ENCODE results near the gene TRMT1L. TPM values are rescaled to one million over a fixed set of nuclear protein-coding genes. Genes with fewer than 3 reads are reported as not detected.

The TRMT1L gene
- total RNA-seq, 4 donors from 2014 or later: 16.0 to 47.3 (median 21.5) TPM

DNA sequence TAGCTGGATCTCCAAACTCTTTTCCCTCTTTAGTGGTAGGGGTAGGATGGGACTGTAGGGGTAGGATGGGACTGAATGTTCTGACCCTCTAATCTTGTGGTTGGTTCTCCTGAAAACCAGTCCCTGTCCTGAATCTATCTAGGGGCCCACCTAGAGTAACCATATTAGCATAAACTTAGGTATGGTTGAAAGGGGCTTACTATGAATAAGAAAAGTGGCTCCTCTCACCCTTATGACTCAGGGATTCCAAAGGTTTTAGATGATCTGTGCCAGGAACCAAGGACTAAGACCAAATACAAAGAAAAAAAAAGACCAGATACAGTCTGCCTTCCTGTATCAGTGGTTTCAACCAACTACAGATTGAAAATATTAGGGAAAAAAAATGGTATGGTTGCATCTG lies 82.4 kb downstream of the TRMT1L start:
- no peak for ATAC-seq
- Histone ChIP-seq H3K4me1 (no peaks in the 10 kb centered on the region), H3K36me3 (no peaks in the 10 kb centered on the region), H3K4me3 (no peak overlapping the region), H3K27me3 (no peaks in the 10 kb centered on the region), H3K9me3 (no peaks in the 10 kb centered on the region), H3K27ac (no peak overlapping the region)
- TF ChIP-seq CTCF (IDR thresholded peaks at IDR 0.05) (no peak), POLR2AphosphoS5 (IDR thresholded peaks at IDR 0.05) (no peak), EP300 (IDR thresholded peaks at IDR 0.05) (no peak), POLR2A (IDR thresholded peaks at IDR 0.05) (no peak)

- no peaks in the 10 kb centered on the region for H3K36me3 ChIP-seq
- no peaks in the 10 kb centered on the region for H3K27me3 ChIP-seq
- no peak for ATAC-seq
- H3K4me3 ChIP-seq: no peak overlapping the region
- 100% methylated on average over 2 of the region's 2 CpGs for WGBS, 2 donors (ENCODE audit: low coverage in 1 of 2)
- TF ChIP-seq CTCF (IDR thresholded peaks at IDR 0.05) (no peak), EP300 (IDR thresholded peaks at IDR 0.05) (no peak), POLR2AphosphoS5 (IDR thresholded peaks at IDR 0.05) (no peak), POLR2A (IDR thresholded peaks at IDR 0.05) (no peak)
- peaks cover 0 to 5% (median 0%) of the 10 kb centered on the region in 3 donors for H3K4me1 ChIP-seq
- no peaks in the 10 kb centered on the region for H3K9me3 ChIP-seq
- H3K27ac ChIP-seq: no peak overlapping the region
These were observed 83.0 kb downstream of the TRMT1L start for GRCh38 chr1:185073725-185074124.

DNA sequence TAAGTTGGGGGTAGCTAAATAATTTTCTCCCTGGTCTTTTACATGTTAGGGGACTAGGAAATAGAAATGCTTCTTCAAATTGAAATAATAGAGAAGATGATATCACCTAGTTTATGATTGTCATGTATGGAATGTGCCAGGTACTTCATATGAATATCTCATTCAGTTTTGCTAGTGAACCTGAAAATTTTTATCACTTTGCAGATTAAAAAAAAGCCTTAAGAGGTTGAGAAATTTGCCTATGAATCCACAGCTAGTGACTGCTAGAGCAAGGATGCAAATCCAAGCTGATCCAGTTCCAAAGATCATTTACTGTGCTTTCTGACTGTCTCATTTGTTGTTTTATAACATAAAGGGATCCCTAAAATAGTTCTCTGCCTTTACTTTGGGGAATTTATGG lies 86.7 kb downstream of the TRMT1L start:
- ATAC-seq: no peak
- H3K4me1 ChIP-seq: peaks cover 0 to 14% (median 0%) of the 10 kb centered on the region in 3 donors
- H3K4me3 ChIP-seq: no peak overlapping the region
- no peak overlapping the region for H3K27ac ChIP-seq
- peaks cover 0 to 5% of the 10 kb centered on the region in 2 donors for H3K36me3 ChIP-seq
- TF ChIP-seq POLR2A (IDR thresholded peaks at IDR 0.05): no peak
- no peaks in the 10 kb centered on the region for H3K9me3 ChIP-seq
- H3K27me3 ChIP-seq: no peaks in the 10 kb centered on the region

DNA sequence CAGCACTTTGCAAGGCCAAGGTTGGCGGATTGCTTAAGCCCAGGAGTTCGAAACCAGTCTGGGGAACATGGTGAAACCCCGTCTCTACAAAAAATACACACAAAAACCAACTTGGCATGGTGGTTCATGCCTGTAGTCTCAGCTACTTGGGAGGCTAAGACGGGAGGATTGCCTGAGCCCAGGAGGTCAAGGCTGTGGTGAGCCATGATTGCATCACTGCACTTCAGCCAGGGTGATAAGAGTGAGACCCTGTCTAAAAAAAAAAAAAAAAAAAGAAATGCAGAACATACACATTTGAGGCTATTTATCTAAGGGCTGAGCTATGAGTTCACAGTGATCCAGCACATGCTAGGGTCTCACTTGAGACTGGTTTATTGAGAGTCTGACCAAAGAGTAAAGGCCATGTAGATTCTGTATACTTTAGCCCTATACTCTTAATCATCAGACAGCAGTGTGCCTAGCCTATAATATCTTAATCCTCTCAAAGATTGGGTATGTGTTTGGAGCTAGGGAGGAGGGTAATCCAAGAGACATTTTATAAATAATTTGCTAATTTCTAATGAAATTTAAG lies 87.5 kb downstream of the TRMT1L start:
- Histone ChIP-seq H3K9me3 (no peaks in the 10 kb centered on the region), H3K4me1 (peaks cover 0 to 14% (median 0%) of the 10 kb centered on the region in 3 donors), H3K27ac (no peak overlapping the region), H3K36me3 (peaks cover 0 to 5% of the 10 kb centered on the region in 2 donors), H3K4me3 (no peak overlapping the region), H3K27me3 (no peaks in the 10 kb centered on the region)
- no peak for TF ChIP-seq CTCF (IDR thresholded peaks at IDR 0.05)
- TF ChIP-seq POLR2AphosphoS5 (IDR thresholded peaks at IDR 0.05): no peak
- no peak for TF ChIP-seq EP300 (IDR thresholded peaks at IDR 0.05)
- TF ChIP-seq POLR2A (IDR thresholded peaks at IDR 0.05): no peak
- 100% methylated on average over 2 to 3 of the region's 4 CpGs for WGBS, 2 donors (ENCODE audit: low coverage in 1 of 2)
- ATAC-seq: no peak

GRCh38 chr1:185068341-185068740 lies 88.4 kb downstream of the TRMT1L start:
- peaks cover 0 to 18% (median 0%) of the 10 kb centered on the region in 3 donors for H3K4me1 ChIP-seq
- H3K27me3 ChIP-seq: no peaks in the 10 kb centered on the region
- H3K9me3 ChIP-seq: no peaks in the 10 kb centered on the region
- peaks cover 0 to 5% of the 10 kb centered on the region in 2 donors for H3K36me3 ChIP-seq
- no peak for TF ChIP-seq EP300 (IDR thresholded peaks at IDR 0.05)
- TF ChIP-seq POLR2A (IDR thresholded peaks at IDR 0.05): no peak
- TF ChIP-seq CTCF (IDR thresholded peaks at IDR 0.05): no peak
- TF ChIP-seq POLR2AphosphoS5 (IDR thresholded peaks at IDR 0.05): no peak
- ATAC-seq: no peak
- H3K27ac ChIP-seq: no peak overlapping the region
- no peak overlapping the region for H3K4me3 ChIP-seq

Other genes with a start within 250 kb of the TRMT1L start
- gene NIBAN1, start 182.4 kb downstream of the TRMT1L start, total RNA-seq: 100 to 1,000 TPM; 544 to 589 (median 567) TPM
- gene RNF2, start 111.4 kb downstream of the TRMT1L start, total RNA-seq: 10 to 100 TPM; 10.2 to 18.7 (median 17.4) TPM
- 10 to 100 TPM in 1 of 4 donors, 1 to 10 TPM in 3; 3.9 to 12.0 (median 6.2) TPM for gene SWT1, start 214 bp upstream of the TRMT1L start, total RNA-seq
- gene IVNS1ABP, start 160.3 kb upstream of the TRMT1L start, total RNA-seq: 10 to 100 TPM; 20.8 to 39.4 (median 32.8) TPM

Measured in gastroesophageal sphincter (tissue), 4 donors.